ENCODE data around the gene LTF. TPM values are rescaled to one million over a fixed set of nuclear protein-coding genes. Genes with fewer than 3 reads are reported as not detected.
"Not testable (repeated sequence)": the region's sequence is repeated elsewhere in the genome, so short reads cannot be mapped to it uniquely, and the experiment has no call there.

The LTF gene
- total RNA-seq, 1 experiment from 2014 or later = not detected

GRCh38 chr3:46433841-46434240 is 30.9 kb downstream of the LTF start:
- BruUV-seq (replicated peaks) = no TSS peak
- Mint-ChIP-seq H3K36me3 (ENCODE audit: insufficient read depth, unreplicated experiment) (no peaks in the 10 kb centered on the region), H3K4me1 (ENCODE audit: low read depth, unreplicated experiment) (peaks cover 7% of the 10 kb centered on the region), H3K4me3 (ENCODE audit: low read depth, unreplicated experiment) (no peak overlapping the region), H3K27me3 (ENCODE audit: unreplicated experiment) (no peaks in the 10 kb centered on the region), H3K27ac (ENCODE audit: unreplicated experiment) (no peak overlapping the region), H3K9me3 (ENCODE audit: low read depth, unreplicated experiment) (no peaks in the 10 kb centered on the region)
- no peak for TF ChIP-seq CTCF (IDR thresholded peaks at IDR 0.05; ENCODE audit: unreplicated experiment)
- intact Hi-C loops (cut with micrococcal nuclease; ENCODE audit: unreplicated experiment) = loop anchor here (10.0 kb wide), 1 partner anchor 49 kb away; no protein-coding TSS in a partner anchor
- CTCF ChIA-PET = no interaction called here
- DNase-seq = no peak

- H3K36me3 Mint-ChIP-seq (ENCODE audit: insufficient read depth, unreplicated experiment); CTCF ChIA-PET; BruUV-seq (replicated peaks); H3K27ac Mint-ChIP-seq (ENCODE audit: unreplicated experiment); DNase-seq; H3K9me3 Mint-ChIP-seq (ENCODE audit: low read depth, unreplicated experiment); H3K4me1 Mint-ChIP-seq (ENCODE audit: low read depth, unreplicated experiment); H3K27me3 Mint-ChIP-seq (ENCODE audit: unreplicated experiment); H3K4me3 Mint-ChIP-seq (ENCODE audit: low read depth, unreplicated experiment): not testable (repeated sequence)
- intact Hi-C loops (cut with micrococcal nuclease; ENCODE audit: unreplicated experiment) = loop anchor here (10.0 kb wide), 1 partner anchor 48 kb away; no protein-coding TSS in a partner anchor
Observed at GRCh38 chr3:46433118-46433517, 31.6 kb downstream of the LTF start.

GRCh38 chr3:46431905-46432304 is 32.8 kb downstream of the LTF start:
- DNase-seq; H3K4me3 Mint-ChIP-seq (ENCODE audit: low read depth, unreplicated experiment); H3K9me3 Mint-ChIP-seq (ENCODE audit: low read depth, unreplicated experiment); H3K27me3 Mint-ChIP-seq (ENCODE audit: unreplicated experiment); BruUV-seq (replicated peaks); H3K27ac Mint-ChIP-seq (ENCODE audit: unreplicated experiment); H3K4me1 Mint-ChIP-seq (ENCODE audit: low read depth, unreplicated experiment); H3K36me3 Mint-ChIP-seq (ENCODE audit: insufficient read depth, unreplicated experiment); CTCF ChIA-PET: not testable (repeated sequence)
- intact Hi-C loops (cut with micrococcal nuclease; ENCODE audit: unreplicated experiment) = loop anchor here (10.0 kb wide), 1 partner anchor 47 kb away; no protein-coding TSS in a partner anchor

- H3K36me3 Mint-ChIP-seq (ENCODE audit: insufficient read depth, unreplicated experiment); BruUV-seq (replicated peaks); H3K27ac Mint-ChIP-seq (ENCODE audit: unreplicated experiment); CTCF ChIA-PET; DNase-seq; H3K9me3 Mint-ChIP-seq (ENCODE audit: low read depth, unreplicated experiment); H3K27me3 Mint-ChIP-seq (ENCODE audit: unreplicated experiment); H3K4me3 Mint-ChIP-seq (ENCODE audit: low read depth, unreplicated experiment): not testable (repeated sequence)
- peaks cover 20% of the 10 kb centered on the region for H3K4me1 Mint-ChIP-seq (ENCODE audit: low read depth, unreplicated experiment)
- intact Hi-C loops (cut with micrococcal nuclease; ENCODE audit: unreplicated experiment) = loop anchor here (10.0 kb wide), 1 partner anchor 46 kb away; no protein-coding TSS in a partner anchor
Observed at GRCh38 chr3:46430879-46431278, 33.8 kb downstream of the LTF start.

- Mint-ChIP-seq H3K27me3 (ENCODE audit: unreplicated experiment) (no peaks in the 10 kb centered on the region), H3K9me3 (ENCODE audit: low read depth, unreplicated experiment) (no peaks in the 10 kb centered on the region), H3K4me3 (ENCODE audit: low read depth, unreplicated experiment) (no peak overlapping the region), H3K4me1 (ENCODE audit: low read depth, unreplicated experiment) (peaks cover 21% of the 10 kb centered on the region), H3K27ac (ENCODE audit: unreplicated experiment) (no peak overlapping the region), H3K36me3 (ENCODE audit: insufficient read depth, unreplicated experiment) (no peaks in the 10 kb centered on the region)
- DNase-seq = no peak
- intact Hi-C loops (cut with micrococcal nuclease; ENCODE audit: unreplicated experiment) = loop anchor here (10.0 kb wide), 1 partner anchor 45 kb away; no protein-coding TSS in a partner anchor
- CTCF ChIA-PET = no interaction called here
- TF ChIP-seq CTCF (IDR thresholded peaks at IDR 0.05; ENCODE audit: unreplicated experiment) = no peak
- BruUV-seq (replicated peaks) = no TSS peak
Observed at GRCh38 chr3:46429671-46430070, 35.0 kb downstream of the LTF start.

- Mint-ChIP-seq H3K36me3 (ENCODE audit: insufficient read depth, unreplicated experiment) (no peaks in the 10 kb centered on the region), H3K27ac (ENCODE audit: unreplicated experiment) (no peak overlapping the region), H3K9me3 (ENCODE audit: low read depth, unreplicated experiment) (no peaks in the 10 kb centered on the region), H3K4me3 (ENCODE audit: low read depth, unreplicated experiment) (no peak overlapping the region), H3K4me1 (ENCODE audit: low read depth, unreplicated experiment) (peaks cover 21% of the 10 kb centered on the region), H3K27me3 (ENCODE audit: unreplicated experiment) (no peaks in the 10 kb centered on the region)
- BruUV-seq (replicated peaks) = no TSS peak
- TF ChIP-seq CTCF (IDR thresholded peaks at IDR 0.05; ENCODE audit: unreplicated experiment) = no peak
- CTCF ChIA-PET = no interaction called here
- intact Hi-C loops (cut with micrococcal nuclease; ENCODE audit: unreplicated experiment) = no loop called here
- DNase-seq = no peak
Observed at GRCh38 chr3:46429250-46429649, 35.5 kb downstream of the LTF start.

Measured in Calu3 (cell line).